GM18517 (cell line): ENCODE measurements around the gene KRT79.

Source experiments
- ATAC-seq: cut with Tn5 transposase; IDR thresholded peaks from one replicate; pipeline ENCODE4 v1.9.1; 2021; ENCODE audit warnings: mild to moderate bottlenecking, moderate library complexity; ENCODE audit not compliant: unreplicated experiment

KRT79 gene

DNA sequence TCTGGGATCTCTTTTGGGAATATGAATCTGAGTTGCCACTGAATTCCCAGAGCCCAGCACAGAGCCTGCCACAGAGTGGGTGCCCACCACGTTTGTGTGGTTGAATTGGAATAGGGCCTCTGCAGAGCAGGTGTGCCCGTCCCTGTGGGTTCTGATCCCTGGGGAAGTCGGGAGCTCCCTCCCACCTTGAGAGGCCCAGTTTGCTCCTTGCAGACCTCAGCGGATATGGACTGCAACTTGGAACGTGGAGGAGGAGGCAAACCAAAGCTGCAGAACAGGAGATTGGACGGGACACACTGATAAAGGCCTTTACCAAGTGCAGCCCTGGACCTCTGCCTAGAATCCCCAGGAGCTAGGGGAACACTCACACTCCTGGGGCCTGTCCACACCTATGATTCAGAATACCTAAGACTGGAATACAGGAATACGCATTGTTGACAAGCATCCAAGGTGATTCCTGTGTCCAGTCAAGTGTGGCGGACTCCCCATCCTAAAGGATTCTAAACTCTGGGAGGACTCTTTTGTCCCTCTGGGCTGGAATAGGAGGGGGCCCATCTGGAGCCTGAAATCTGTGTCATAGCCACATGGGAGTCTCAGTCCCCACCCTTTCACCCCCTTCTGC lies 59.4 kb downstream of the KRT79 start:
- no peak for ATAC-seq

DNA sequence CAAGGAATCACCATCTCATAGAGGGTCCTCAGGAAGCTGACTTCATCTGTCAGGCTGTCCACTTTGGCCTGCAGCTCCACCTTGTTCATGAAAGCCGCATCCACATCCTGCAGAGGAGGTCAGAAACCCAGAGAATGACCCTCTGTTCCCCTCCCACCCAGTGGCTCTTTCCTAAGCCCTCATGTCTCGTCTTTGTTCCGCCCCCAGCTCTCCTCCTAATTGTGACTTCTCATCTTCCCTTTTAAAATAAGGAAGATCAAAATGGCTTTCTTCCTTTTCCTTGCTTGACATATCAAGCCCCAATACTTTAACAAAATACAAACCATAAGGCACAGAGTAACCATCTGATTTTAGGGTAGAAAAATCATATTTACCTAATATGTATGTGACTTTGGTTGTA lies 61.3 kb downstream of the KRT79 start:
- ATAC-seq: no peak

DNA sequence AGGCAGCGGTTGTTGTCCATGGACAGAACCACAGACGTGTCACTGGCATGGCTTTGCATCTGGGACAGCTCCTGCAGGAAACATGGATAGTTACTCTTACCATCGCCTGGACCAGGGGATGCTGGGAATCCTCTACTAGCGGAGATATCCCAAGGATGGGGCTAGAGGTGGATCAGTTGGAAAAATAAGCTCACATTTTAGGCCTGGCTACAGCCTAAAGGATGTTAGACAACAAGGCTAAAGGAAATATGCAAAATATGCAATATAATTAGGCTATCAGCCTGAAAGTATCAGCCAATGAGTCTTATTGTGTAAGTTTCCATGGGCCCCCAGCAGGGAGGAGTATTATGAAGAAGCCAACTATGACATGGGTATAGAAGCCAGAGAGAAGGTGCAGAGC lies 61.9 kb downstream of the KRT79 start:
- no peak for ATAC-seq

DNA sequence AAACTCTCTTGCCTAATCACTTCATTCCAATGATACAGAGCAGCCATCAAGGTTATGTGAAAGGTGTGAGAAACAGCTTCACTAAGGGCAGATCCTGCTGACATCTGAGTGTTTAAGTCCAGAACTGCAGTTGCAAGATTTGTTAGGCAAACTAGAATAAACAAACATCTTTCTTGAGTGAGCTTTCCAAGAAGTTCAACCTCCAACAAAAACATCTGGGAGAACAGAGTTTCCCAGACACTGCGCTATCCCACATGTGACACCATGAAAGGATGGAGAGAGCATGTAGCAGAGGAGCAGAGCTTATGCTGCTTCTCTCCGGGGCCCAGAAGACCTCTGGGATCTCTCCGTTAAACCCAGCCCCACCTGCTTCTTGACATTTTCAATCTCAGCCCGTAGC lies 62.6 kb downstream of the KRT79 start:
- ATAC-seq: no peak
